GM21360 (cell line): ENCODE results near the gene FYN.
"Not testable (repeated sequence)": the region's sequence is repeated elsewhere in the genome, so short reads cannot be mapped to it uniquely, and the experiment has no call there.

Experiments used
- ATAC-seq: cut with Tn5 transposase; IDR thresholded peaks from one replicate; pipeline ENCODE4 v1.9.1; 2021; ENCODE audit warnings: mild to moderate bottlenecking, moderate library complexity; ENCODE audit not compliant: unreplicated experiment

Gene FYN

DNA sequence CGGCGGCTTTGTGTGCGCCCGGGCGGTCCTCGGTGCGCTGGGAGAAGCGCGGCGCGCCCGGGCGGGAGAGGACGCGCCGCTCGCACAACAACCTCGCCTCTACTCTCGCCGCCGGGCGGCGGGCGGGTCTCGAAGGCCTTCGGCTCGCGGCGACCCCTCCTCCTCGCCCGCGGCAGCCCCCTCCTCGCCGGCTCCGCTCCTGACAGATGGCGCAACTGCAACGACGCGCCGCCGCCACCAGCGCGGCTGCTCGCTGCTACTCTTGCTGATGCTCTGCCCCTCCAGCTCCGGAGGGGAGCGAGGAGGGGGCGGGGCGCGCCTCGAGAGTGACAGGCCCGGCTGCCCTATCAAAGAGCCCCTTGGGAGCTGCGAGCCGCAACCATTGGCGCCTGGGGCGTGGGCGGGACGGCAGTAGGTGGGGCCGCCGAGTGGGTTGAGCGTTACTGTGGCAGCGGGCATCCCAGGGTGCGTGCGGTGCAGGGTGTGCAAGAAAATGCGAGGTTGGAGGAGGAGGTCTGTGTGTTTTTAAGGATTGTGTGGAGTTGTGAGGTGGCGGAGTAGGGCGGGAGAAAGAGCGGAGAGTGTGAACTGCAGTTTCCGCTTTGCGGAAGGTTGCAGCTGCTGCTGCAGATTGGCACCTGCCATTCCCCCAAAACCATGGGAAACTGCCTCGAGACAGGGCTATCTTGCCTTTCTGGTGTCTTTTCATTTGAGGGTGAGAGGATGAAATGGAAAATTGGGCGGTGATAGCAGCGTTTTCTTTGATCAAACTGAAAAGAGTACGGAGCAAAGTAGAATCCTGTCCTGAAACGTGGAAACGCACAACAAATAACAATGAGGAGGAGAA lies at the start of gene FYN:
Gene FYN (minus strand): TSS at position 275 of the 847 bp plus-strand sequence. CDS start 153,401 bp downstream, outside the sequence.
- peak; percentile 99 for ATAC-seq

DNA sequence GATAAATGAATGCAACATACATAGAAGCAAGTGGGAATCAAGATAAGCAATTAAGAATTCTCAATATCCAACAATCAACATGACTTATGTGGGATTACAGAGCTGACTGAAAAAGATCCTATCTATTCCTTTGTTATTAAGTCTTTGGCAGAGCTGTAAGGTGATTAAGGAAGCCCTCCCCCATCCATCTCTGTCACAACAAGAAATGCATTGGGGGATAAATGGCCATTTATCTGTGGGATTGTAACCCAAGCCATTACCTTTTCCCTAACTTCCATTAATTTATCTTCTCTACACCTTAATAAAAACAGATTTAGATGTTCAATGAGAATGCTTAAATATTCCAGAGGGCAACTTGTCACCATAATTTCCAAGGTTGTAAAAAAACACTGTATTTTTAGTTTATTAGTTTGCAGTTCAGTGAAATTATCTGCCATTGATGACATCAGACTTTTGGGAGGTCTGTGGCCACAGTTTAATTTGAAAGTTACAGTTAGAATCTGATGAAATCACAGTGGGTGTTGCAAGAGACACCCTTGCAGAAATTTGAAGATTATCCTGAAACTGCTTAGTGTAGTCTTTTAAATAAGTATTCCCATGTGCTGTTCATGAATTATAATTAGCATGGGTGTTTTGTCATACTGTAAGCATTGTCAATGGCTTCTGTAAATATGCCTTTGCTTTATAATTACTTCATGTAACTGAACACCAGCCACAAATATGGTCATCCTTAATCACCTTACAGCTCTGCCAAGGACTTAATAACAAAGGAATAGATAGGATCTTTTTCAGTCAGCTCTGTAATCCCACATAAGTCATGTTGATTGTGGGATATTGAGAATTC lies 49.4 kb upstream of the FYN start:
- ATAC-seq: no peak

DNA sequence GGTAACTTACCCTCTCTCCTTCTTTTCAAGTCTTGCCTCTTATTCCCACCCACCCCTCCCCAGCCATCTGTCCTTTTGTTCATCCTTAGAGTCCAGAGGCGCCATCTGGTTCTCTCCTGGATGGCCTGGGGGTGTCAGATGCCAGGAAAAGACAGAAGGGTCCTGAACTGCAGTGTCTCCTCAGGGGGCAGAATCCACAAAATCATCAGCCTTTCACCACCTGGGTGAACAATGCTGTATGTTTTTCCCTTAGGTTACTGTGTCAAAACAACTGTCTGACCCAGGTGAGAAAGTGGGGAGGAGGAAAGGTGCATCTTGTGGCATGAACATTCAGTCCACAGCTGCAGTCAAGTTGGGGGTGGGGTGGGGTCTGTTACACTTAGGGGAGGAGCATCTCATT lies 47.9 kb upstream of the FYN start:
- ATAC-seq: no peak

DNA sequence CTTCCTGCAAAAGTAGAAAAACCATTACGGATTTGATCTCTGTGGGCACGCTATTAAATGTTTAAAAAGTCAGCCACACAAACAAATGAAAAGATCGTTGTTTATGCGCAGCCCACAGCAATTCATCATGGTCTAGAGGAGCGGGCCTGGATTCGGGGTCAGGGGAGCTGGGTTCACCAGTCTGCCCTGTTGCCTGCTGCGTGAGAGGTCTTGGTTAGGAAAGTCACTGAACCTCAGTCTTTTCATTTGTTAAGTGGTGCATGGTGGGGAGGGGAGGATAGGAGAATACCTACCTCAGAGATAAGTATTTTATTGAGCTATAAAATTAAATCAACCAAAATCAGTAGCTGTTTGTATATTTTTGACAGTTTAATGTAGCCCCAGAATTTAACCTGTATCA lies 47.3 kb upstream of the FYN start:
- ATAC-seq: no peak

DNA sequence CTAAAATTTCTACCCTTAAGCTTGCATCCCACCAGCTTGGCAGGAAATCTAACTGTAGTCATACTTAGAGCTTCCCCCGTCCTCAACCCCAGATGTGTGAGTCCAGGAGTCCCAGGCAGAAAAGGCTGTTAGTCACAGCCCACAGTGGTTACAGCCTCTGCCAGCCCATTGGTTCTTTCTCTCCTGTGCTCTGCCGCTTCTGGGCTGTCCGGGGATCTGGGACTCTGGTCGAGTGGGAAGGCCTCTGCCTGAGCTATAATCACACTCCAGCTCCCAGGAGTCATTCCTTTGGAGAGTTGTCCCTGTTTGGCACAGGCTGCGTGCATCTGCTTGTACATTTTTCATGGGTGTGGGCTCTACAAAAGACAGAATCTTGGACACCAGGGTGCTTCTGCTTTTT lies 45.6 kb upstream of the FYN start:
- ATAC-seq: no peak

DNA sequence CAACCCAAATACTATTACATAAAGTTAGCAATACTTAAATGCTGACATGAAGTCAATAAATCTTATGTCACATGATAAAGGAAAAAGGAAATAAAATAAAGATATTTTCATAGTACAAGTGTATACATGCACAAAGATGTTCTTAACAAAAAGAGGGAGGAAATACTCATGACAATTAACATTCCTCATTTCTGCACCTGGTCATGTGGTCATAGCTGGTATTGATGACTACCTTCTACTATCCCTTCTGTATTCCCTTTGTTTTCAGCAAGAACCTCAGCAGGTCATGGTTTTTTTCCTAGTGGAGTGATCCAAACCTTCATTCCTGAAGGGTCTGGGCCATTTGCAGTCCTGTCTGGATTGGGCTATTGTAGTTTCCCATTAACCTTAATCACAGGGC lies 43.5 kb upstream of the FYN start:
- no peak for ATAC-seq

DNA sequence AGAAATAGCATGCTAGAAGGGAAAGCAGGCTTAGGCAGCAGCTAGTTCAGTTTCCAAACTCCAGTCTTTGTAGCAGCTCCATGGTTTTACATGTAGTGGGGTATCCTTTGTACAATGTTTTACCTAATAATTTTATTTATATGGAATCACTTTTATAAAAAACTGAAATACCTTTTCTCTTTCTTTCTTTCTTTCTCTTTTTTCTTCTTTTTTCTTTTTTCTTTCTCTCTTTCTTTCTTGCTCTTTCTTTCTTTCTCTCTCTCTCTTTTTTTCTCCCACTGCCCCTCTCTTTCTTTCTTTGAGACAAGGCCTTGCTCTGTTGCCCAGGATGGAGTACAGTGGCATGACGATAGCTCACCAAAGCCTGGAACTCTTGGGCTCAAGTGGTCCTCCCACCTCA lies 41.4 kb upstream of the FYN start:
- no peak for ATAC-seq

DNA sequence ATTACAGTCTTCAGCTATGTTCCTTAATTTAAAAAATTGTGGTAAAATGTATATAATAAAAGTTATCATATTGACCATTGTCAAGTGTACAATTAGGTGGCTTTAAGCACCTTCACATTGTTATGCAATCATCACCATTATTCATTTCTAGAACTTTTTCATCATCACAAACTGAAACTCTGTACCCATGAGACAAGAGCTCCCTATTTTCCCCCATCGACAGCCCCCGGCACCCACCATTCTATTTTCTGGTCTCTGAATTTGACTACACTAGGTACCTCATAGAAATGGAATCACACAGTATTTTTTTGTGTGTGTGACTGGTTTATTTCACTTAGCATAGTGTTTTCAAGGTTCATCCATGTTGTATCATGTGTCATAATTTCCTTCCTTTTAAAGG lies 39.7 kb upstream of the FYN start:
- no peak for ATAC-seq

DNA sequence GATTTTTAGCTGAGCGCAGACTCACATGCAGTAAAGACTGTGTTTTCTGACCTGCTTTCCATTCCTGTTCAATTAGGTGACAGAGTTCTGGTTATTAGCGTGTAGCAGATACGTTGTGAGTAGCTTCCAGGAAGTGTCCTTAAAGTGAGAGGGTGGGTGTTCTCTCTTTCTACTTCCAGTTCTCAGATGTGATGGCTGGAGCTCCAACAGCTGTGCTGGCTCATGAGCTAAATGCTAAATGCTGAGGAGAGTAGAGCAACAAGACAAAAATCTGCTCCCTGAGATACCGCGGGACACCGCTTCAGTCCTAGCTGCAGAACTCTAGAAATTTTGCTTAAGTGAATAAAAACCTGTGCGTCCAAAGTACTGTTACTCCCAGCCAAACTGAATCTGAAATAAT lies 38.2 kb upstream of the FYN start:
- no peak for ATAC-seq

DNA sequence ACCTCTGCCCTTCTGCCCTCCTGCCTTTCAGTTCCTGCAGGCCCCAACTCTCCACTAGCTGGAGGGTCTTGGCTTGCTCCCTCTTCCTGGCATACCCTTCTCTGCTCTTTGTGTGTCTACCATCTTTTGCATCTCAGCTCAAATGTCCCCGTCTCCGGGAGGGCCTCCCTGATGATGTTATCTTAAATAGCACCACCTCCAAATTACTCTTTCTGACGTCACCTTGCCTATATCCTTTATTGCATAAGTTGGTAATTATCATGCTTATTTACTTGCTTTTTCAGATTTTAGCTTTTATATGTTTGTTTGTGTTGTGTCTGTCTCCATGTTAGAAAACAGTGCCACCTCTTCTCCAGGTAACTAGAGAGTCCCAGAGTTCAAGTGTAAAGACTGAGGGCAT lies 36.0 kb upstream of the FYN start:
- ATAC-seq: no peak

DNA sequence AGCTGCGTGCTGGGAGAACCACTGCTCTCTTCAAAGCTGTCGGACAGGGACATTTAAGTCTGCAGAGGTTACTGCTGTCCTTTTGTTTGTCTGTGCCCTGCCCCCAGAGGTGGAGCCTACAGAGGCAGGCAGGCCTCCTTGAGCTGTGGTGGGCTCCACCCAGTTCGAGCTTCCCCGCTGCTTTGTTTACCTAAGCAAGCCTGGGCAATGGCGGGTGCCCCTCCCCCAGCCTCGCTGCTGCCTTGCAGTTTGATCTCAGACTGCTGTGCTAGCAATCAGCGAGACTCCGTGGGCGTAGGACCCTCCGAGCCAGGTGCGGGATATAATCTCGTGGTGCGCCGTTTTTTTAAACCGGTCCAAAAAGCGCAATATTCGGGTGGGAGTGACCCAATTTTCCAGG lies 35.1 kb upstream of the FYN start:
- not testable (repeated sequence) for ATAC-seq

DNA sequence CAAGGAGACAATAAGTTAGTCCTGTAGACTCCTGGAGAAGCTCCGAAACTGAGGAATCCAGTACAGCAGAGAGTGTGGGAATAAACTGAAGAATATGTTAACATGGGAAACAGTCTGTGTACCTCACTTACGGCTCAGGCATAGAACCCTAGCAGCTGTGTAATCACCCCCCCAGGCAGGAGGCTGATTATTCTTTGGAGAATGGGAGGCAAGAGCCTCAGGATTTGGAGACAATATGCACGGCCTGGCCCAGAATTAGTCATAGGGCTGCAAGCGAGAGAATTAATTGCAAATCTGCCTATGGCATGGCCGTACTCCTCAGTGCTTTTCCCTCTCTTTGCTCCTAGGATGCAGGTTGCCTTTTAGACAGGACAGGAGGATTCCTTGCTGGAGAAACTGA lies 27.5 kb upstream of the FYN start:
- no peak for ATAC-seq

DNA sequence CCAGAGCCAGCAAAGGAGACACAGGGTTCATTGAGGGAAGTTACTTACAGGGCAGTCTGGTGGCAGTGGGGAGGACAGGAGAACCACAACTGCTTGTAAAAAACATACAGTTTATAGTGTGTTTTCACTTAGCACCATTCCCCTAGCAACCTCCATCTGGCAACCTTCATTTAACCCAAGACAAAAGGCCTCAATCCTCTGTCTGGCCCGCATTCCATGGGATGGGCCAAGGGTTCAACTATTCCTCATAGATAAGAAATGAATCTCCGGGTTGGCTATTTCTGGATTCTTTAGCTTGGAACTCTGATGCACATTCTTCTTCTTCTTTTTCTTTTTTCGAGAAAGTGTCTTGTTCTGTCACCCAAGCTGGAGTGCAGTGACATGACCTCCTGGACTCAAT lies 26.3 kb upstream of the FYN start:
- no peak for ATAC-seq

DNA sequence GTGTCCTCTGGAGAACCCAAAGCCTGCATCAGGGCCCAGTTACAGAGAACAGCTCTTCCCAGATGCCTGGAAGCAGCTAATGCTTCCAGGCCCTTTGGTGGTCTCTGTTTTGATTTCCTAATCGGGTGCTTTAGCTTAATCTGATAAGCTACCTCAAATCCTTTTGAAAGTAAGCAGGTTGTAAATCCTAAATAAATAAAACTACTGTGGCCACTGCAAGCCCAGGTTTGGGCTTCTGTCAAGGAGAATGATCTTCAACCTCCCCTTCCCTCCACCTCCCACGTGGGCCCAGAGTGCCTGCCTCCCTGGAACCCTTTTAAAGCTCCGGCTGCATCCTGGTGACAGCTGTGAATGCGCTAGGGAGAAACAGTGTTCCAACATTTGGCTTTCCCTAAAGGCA lies 25.2 kb upstream of the FYN start:
- no peak for ATAC-seq

DNA sequence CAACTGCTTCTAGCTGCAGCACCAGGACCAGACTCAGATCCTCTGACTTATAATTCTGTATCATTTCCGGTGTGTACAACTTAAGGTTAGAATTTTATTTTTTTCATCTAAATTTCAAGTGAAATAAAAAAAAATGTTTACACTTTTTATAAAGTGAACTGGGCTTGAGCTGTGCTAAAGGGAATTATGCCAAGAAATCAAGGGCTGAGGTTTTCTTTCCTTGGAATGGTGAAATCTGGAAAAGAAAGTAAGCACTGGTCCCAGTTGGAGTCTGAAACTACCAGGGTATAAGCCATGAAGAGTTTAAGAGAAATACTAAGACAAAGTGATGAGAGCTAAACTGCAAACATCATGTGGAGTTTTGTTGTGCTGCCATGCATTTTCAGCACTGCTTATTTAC lies 21.7 kb upstream of the FYN start:
- ATAC-seq: no peak

DNA sequence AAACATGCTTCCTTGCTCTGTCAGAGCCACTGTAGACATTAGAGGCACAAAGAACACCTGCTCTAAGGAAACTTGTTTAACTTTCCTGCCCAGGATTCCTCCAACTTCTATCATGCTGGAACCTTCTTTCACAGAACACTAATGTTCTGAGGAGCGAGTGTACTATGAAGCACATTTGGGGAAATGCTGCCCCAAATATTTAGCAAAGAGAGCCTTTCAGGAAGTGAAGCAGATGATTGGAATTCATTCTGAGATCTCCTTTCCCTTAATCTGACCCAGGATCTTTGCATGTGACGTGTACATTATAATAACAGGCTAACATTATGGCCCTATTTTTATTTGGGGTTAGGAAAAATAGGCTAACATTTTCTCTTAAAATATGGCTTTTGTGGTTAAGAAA lies 21.0 kb upstream of the FYN start:
- ATAC-seq: no peak

DNA sequence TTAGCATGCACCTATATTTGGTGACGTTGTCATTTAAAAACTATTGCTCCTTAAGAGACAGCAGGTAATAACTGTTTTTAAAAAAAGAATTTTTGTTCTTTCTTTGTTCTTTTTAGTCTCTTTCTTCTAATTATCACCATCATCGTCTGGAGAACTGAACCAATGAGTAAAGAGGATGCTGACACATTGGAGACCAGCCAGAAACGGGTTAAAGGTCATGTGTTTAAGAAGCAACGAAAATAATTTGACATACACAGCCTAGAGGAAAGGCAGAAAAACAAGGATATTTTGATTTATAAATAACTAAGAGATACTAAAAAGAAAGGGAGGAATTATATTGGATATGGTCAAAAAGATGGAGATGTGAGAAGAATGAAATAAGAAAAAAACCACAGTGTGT lies 19.2 kb upstream of the FYN start:
- no peak for ATAC-seq

DNA sequence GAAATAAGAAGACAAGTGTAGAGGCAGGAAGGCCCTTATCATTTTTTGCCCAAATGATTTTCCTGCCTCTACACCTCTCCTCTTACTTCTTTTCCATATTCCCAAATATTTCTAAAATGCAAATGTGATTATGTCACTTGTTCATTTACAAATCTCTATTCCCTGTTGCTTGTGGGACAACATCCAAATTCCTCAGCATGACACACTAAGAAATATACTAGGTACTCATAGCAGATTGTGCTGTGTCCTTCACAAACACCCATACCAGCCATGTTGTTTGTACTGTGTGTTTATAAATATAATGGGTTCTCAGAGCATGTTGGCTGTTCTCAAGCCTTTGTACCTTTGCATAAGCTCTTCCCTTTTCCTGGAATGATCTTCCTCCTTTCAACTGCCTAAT lies 17.7 kb upstream of the FYN start:
- no peak for ATAC-seq

DNA sequence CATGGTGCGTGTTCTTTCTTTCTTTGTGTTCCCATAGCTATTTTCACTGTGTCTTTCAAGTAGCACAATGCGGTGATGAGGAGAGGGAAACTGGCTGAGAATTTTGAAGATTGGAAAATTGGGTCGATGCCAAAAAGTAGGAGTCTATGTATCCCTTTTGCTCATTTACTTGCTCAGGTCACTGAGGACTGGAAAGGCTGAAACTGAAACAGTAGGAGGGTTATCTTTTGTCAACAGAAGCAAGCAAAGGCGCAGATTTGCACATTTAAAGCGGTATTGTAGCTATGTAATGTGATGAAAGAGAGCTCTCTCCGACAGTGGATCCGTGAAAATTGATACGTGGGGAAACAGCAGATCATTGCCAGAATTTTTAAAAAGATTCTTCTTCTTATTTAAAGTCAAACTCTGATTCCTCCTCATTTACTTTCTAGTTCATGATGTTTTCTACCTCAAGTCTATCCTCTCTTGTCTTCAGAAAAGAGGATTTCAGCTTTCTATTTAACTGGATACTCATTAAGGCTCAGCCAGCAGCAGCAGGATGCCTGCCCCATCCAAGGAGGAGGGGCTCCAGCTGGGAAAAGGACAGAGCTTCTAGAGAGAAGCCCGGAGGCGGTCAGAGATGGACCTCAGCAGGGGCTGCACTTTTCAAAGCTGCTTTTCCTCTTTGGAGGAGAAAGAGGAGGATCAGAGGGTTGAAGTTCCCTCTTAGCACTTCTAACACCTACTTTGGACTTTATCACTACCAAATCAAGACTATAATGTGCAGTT lies 15.9 kb upstream of the FYN start:
- ATAC-seq: no peak

DNA sequence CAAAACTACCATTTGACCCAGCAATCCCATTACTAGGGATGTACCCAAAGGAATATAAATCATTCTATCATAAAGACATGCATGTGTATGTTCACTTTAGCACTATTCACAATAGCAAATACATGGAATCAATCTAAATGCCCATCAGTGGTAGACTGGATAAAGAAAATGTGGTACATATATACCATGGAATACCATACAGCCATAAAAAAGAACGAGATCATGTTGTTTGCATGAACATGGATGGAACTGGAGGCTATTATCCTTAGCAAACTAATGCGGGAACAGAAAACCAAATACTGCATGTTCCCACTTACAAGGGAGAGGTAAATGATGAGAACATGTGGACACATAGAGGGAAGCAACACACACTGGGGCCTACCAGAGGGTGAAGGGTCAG lies 13.5 kb upstream of the FYN start:
- not testable (repeated sequence) for ATAC-seq

DNA sequence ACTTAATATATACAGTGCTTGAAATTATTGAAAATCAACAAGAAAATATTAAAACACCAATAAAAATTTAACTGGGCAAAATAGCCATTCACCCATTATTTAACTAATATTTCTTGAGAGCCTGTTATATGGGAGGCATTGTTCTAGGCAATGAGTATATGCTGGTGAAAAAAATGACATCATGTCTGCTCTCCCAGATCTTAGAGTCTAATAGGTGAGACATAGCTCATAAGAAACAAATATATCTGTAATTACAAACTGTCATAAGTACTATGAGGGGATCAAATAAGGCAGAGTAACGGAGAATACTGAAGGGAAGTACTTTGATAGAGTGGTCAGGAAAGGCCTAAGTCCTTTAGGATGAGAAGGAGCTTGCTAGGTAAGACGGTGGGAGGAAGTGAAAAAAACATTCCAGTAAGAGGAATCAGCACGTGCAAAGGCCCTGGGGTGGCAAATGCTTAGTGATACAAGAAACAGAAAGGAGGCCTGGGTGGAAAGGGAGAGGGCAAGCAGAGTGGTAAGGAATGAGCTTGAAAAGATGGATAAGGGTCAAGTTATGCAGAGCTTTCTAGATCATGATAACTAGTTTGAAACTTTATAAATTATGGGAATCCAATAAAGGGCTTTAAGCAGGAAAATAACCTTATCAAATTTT lies 12.2 kb upstream of the FYN start:
- ATAC-seq: no peak
